ENCODE data around the gene SYNE2.

GRCh38 chr14:63905370-63905769, 52.6 kb downstream of the SYNE2 start:
- TF ChIP-seq CTCF (conservative IDR thresholded peaks at IDR 0.05) (no peak), EZH2 (IDR thresholded peaks at IDR 0.05; ENCODE audit: low read depth) (no peak)

Measured in PC-9 (cell line).